D721Med (cell line): ENCODE results near the gene WBP2.

Source experiments
- DNase-seq: peaks from one replicate; pipeline ENCODE4 v3.0.0; 2011; ENCODE audit warnings: low spot score; ENCODE audit not compliant: insufficient read length
- FAIRE-seq: peaks from 2 replicates; lab custom pipeline; 2011; peaks lifted over from hg19 to GRCh38; lab: Jason Lieb, UNC
- TF ChIP-seq, protein P1 (sequence below): IDR thresholded peaks from 2 replicates; pipeline ENCODE4 v1.5.1; 2012; ENCODE audit warnings: mild to moderate bottlenecking, control low read depth; ENCODE audit not compliant: insufficient read depth; ENCODE audit errors: missing control alignments

Gene WBP2

DNA sequence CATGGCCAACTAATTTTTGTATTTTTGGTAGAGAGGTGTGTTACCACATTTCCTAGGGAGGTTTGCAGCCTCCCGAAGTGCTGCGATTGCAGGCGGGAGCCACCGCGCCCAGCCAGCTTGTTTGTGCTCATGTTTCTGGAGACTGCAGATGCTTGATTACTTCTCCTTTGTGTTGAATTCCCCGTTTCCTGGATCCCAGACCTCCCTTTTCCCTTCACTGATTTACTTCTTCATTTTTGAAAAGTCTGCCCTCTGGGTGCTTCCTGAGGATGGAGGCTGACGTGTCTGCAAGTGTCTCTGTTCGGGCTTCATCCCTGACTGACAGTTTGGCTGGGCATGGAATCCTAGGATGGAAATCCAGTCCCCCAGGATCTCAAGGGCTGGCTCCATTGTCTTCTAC, 30.3 kb upstream of the WBP2 start:
- TF ChIP-seq, protein P1, sequence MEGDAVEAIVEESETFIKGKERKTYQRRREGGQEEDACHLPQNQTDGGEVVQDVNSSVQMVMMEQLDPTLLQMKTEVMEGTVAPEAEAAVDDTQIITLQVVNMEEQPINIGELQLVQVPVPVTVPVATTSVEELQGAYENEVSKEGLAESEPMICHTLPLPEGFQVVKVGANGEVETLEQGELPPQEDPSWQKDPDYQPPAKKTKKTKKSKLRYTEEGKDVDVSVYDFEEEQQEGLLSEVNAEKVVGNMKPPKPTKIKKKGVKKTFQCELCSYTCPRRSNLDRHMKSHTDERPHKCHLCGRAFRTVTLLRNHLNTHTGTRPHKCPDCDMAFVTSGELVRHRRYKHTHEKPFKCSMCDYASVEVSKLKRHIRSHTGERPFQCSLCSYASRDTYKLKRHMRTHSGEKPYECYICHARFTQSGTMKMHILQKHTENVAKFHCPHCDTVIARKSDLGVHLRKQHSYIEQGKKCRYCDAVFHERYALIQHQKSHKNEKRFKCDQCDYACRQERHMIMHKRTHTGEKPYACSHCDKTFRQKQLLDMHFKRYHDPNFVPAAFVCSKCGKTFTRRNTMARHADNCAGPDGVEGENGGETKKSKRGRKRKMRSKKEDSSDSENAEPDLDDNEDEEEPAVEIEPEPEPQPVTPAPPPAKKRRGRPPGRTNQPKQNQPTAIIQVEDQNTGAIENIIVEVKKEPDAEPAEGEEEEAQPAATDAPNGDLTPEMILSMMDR, result no peak
- DNase-seq (no peak), FAIRE-seq (no peak)

- FAIRE-seq, result no peak
- TF ChIP-seq, protein P1, result no peak
- DNase-seq, result no peak
These were observed 26.7 kb upstream of the WBP2 start for GRCh38 chr17:75881678-75882454.

- FAIRE-seq (no peak), DNase-seq (no peak)
- TF ChIP-seq, protein P1, result no peak
These were observed 25.1 kb upstream of the WBP2 start for GRCh38 chr17:75880266-75880665.

DNA sequence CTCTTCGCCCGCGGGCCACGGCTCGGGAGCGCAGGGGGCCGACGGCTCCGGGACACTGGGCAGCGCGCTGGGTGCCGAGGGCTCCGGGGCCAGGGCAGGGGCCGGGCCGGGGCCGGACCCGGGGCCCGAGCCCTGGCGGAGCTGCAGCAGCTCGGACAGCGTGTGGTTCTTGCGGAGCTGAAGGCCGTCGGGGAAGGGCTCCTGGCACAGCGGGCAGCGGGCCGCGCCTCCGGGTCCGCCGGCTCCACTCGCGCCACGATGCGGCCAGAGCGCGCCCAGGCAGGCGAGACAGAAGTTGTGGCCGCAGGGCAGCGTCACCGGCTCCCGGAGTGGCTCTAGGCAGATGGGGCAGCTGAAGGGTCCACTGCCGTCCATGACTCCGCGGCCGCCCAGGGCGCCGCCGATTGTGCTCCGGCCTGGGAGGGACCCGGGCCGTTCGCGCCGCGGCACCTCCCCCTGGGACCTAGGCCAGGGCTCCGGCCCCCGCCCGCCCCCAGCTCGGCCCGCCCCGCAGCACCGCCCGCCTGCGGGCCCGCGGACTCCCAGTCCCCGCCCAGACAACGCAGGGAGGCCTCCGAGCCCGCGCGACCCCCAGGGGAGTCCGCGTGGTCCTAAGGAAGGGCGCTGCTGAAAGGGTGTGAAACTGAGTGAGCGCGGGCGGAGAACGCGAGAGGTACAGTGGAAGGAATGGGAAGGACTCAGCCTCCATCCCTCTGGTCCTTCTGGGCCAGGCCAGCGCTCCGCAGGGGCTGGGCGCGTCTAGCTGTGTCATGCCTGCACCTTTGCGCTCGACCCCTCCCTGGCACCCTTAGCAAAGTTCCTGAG, 23.3 kb upstream of the WBP2 start, which contains the start of gene TRIM47:
Gene TRIM47 (minus strand): TSS at position 408 of the 825 bp plus-strand sequence. CDS start 33 bp downstream, at position 375.
- FAIRE-seq (no peak), DNase-seq (no peak)
- TF ChIP-seq, protein P1, result no peak

DNA sequence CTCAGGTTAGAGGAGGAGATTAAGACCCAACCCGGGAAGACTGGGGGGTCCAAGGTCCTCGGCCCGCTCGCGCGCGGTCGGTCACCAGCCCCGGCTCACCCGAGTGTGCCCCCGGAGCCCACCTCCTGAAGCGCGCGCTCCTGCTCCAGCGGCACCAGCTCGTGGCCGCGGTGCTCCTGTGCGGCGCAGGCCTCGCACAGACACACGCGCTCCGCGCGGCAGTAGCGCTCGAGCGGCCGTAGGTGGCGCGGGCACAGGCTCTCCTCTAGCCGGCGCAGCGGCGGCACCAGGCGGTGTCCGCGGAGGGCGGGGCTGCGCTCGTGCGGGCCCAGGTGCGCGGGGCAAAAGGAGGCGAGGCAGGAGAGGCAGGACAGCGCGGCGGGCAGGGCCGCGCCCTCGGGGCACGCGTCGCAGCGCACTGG, 22.6 kb upstream of the WBP2 start:
- DNase-seq, result no peak
- no peak for FAIRE-seq
- TF ChIP-seq, protein P1, result peak; percentile 37

- FAIRE-seq, result no peak
These were observed 22.0 kb upstream of the WBP2 start for GRCh38 chr17:75876938-75877751.

More at GRCh38 chr17:75876938-75877751, 22.0 kb upstream of the WBP2 start:
- no peak for DNase-seq
- TF ChIP-seq, protein P1, result no peak
